ENCODE results near the gene MTMR6.

Gene MTMR6

DNA sequence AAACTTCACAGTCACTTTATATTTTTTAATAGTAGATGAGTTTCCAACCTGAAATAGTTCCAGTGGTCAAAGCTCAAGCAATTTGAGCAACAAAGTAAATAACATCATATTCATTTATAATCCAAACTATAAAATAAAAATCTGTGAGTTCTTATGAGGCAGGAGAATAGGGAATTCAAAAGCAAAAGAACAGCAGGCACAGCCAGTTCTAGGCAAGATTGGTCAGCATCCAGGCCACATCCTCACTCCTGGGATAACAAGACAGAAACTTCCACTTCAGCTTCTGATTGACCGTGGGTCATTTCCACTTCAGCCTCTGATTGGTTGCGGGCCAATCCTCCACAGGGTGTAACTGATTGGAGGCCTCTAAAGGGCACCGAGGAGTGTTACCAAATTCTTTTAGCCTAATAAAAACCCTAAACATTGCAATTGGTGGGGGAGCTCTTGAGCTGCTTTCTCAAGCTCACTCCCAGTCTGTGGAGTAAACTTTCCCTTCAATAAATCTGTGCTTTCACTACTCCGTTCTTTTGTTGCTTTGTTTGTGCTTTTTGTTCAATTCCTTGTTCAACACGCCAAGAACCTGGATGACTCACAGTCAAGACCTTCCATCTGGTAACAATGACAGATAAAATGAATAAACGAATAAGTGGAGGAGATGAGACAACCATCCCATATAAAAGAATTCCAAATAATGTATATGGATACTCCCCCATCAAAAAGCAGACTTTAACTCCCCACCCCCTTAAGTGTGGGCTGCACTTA, 72.6 kb downstream of the MTMR6 start:
- no peak for DNase-seq

DNA sequence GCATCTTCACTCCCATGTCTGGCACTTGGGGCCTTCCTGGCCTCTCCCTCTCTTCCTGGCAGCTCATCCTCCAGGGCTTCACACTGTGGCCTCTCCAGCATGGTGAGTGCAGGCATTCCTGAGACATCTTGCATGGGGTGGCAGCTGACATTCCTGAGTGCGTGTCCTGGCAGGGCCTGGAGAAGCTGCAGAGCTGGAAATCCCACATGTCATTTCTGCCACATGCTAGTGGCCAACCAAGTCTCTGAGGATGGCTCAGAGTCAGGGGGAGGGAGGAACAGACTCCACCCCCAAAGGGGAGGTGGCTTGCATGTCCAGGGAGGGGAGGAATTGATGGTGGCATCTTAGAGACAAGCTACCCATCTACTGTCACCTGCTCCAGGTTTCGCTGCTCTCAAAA, 73.6 kb downstream of the MTMR6 start:
- no peak for DNase-seq

GRCh38 chr13:25210842-25211569, 76.3 kb downstream of the MTMR6 start:
- no peak for DNase-seq

DNA sequence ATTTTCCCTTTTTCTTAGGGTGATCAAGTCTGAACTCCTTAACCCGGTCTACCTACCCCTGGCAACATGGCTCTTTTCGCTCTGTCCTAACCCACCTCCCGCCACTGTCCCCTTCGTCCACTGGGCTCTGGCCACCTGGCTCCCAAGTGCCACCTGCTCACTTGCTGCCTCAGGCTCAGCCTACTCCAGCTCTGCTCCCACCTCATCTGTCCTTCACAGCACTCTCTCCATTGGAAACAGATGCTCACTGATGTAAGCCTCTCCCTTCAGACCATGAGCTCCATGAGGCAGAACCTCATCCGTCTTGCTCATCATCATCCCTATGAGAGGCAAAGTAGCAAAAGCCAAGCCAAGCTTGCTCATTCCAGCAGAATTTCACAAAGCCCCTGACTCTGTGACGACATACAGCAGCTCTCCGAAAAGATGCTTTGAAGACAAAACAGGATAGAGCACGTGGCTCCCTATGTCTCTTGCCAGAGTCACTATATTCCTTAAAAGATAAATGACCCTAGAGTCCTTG, 79.9 kb downstream of the MTMR6 start:
- no peak for DNase-seq

DNA sequence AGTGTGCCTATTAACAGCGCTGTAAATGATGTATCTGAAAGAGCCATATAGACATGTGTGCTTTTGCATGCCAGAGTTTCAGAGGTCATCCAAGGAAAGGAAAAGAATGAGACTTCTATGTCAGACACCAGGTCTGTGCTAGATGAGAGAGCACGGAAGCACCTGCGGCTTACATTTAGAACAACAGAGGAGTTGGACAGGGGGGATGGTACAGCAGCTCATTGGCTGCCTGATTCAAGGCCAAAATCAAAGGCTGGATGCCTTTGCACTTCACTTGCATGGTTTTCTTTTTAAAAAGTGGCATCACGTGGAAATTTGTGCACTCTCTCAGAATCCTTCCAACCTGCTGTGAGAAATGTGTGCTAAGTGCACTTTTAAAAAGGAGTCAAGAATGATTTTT, 82.4 kb downstream of the MTMR6 start:
- no peak for DNase-seq

DNA sequence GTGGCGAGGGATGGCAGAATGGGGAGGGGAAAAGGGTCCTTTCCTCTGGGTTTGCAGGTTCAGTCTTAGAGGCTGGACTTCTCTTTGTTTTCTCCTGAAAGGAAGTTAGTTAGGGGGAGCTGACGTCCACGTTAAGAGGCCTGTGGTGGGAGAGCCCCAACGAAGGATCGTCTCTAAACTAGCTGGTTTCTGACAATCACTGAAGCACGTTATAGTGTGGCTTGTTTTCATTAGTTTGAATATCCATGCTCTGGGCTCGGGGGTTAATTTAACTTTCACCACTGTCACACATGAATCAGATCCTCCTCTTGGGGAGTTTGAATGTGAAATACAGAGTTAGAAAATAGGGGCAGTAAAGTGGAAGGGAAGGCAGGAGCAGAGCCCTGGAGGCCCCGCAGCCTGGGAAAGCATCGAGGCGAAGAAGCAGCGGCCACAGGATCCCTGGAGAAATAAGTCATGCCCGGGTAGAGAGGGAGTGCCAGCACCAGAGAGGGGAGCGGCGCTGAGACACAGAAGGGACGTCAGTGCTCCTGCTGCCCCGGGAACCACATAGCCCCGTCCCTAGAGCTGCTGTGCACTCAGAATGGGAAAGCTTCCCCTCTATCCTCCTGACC, 84.1 kb downstream of the MTMR6 start:
- no peak for DNase-seq

DNA sequence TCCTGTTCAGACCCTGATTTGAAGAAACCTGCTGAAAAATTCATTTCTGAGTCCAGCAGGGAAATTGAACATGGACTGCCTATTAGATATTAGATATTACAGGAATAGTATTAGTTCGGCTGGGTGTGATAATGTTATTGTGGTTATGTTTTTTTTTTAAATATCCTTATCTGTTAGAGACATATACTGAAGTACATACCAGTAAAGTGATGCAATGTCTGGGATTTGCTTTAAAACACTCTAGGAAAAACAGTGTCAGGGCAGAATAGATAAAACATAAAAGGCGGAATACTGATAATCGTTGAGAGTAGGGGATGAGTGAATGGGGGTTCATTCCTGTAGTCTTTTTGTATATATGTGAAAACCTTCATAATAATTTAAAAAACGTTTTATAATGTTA, 86.5 kb downstream of the MTMR6 start:
- DNase-seq, result no peak

- no peak for DNase-seq
These were observed 88.6 kb downstream of the MTMR6 start for GRCh38 chr13:25198647-25199046.

DNA sequence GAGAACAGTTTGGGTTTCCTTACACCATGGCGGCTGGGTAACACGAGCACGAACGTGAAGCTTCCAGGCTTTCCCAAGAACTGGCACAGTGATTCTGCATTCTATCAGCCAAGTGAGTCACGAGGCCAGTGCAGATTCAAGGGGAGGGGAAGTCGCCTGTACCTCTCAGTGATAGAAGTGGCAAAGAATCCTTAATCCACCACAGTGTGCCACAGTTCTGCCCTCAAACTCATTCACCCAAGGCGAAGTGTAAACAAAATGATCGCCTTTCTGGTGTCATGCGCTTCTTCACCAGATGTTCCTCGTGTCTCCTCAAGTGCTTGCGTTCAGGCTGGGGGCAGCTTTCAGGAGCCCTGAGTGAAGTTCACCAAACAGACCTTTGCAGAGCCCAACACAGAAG, 90.3 kb downstream of the MTMR6 start:
- no peak for DNase-seq
